ENCODE results near the gene SUGCT. TPM values are rescaled to one million over a fixed set of nuclear protein-coding genes. Genes with fewer than 3 reads are reported as not detected.

Gene SUGCT
- total and polyA plus RNA-seq, 2 of the 13 experiments (the other 11 are each of a cell fraction or from before 2014, with no cell fraction given) = 10.1 to 22.2 TPM

- TF ChIP-seq MEIS1 (CRISPR knock-in tag; IDR thresholded peaks at IDR 0.05; ENCODE audit: borderline replicate concordance) = no peak
Observed at GRCh38 chr7:40595832-40596231, 461.0 kb downstream of the SUGCT start (continued).

GRCh38 chr7:40597517-40597916, 462.7 kb downstream of the SUGCT start:
- peak; percentile 61 for FAIRE-seq
- no peaks in the 10 kb centered on the region for H4K20me1 ChIP-seq (ENCODE audit: insufficient read depth, low read length)
- in situ Hi-C loops (cut with HindIII; ENCODE audit: extremely low pct_ligation_motif_present, low pct_unique_long_range_greater_than_20kb) (no loop called here), intact Hi-C loops (cut with micrococcal nuclease; ENCODE audit: unreplicated experiment) (no loop called here)
- H2AFZ ChIP-seq (ENCODE audit: low read length) = no peak overlapping the region
- H3K4me3 ChIP-seq (replicated peaks in 1 of 3; ENCODE audit: insufficient read depth in 1 of 3, low read depth in 2 of 3, low read length in 3 of 3) = no peak overlapping the region
- no peak overlapping the region for H3K9ac ChIP-seq (ENCODE audit: insufficient read depth, low read depth, low read length)
- DNase-seq (ENCODE audit: low spot score) = peak; percentile 81
- H3K9me3 ChIP-seq (ENCODE audit: low read length) = no peaks in the 10 kb centered on the region
- H3K27me3 ChIP-seq (ENCODE audit: control insufficient read depth in 1 of 2, insufficient read depth in 2 of 2, low read length in 2 of 2) = no peaks in the 10 kb centered on the region
- 0 out of 2 replicates have a peak overlapping the region, but pooled peaks have one; percentile 18 for H3K4me2 ChIP-seq (ENCODE audit: low read depth, low read length)
- peak overlapping the region; percentile 72 for H3K27ac ChIP-seq (ENCODE audit: extremely low read length, insufficient read depth, low read length)
- no TSS peak for BruUV-seq (replicated peaks)
- ChIA-PET CTCF (ENCODE audit: low intra/inter-chr PET ratio, low total read pairs) (no interaction called here), POLR2A (interaction anchor here (0.6 to 1.2 kb wide), 4 partner anchors 13 to 463 kb away, joined by 3 to 4 read pairs (median 3); partner anchors contain the start of genes MPLKIP and SUGCT)
- H3K79me2 ChIP-seq (ENCODE audit: insufficient read depth, low read length) = no peaks in the 10 kb centered on the region
- H3K4me1 ChIP-seq (ENCODE audit: insufficient read depth, low read length) = peaks cover 23% of the 10 kb centered on the region
- no peaks in the 10 kb centered on the region for H3K36me3 ChIP-seq (replicated peaks in 1 of 2; ENCODE audit: control insufficient read depth in 1 of 2, insufficient read depth in 2 of 2, low read length in 2 of 2)
- peak; percentile 99 for ATAC-seq
- peak; percentile 39; the same call in 1 of the 2 replicates for TF ChIP-seq ETV5 (CRISPR knock-in tag; IDR thresholded peaks at IDR 0.05; ENCODE audit: borderline replicate concordance)
- TF ChIP-seq SIX1 (CRISPR knock-in tag; IDR thresholded peaks at IDR 0.05; ENCODE audit: borderline replicate concordance) = peak; percentile 37; the same call in 1 of the 2 replicates
- TF ChIP-seq TARDBP (CRISPR knock-in tag; IDR thresholded peaks at IDR 0.05) = peak; percentile 61; the same call in 1 of the 2 replicates
- peak; percentile 32; the same call in 1 of the 2 replicates for TF ChIP-seq TGIF2 (CRISPR knock-in tag; IDR thresholded peaks at IDR 0.05)
- TF ChIP-seq PPARG (CRISPR knock-in tag; conservative IDR thresholded peaks at IDR 0.05) = 0 out of 2 replicates have a peak, but pooled peaks have one; percentile 37
- TF ChIP-seq, protein P1, sequence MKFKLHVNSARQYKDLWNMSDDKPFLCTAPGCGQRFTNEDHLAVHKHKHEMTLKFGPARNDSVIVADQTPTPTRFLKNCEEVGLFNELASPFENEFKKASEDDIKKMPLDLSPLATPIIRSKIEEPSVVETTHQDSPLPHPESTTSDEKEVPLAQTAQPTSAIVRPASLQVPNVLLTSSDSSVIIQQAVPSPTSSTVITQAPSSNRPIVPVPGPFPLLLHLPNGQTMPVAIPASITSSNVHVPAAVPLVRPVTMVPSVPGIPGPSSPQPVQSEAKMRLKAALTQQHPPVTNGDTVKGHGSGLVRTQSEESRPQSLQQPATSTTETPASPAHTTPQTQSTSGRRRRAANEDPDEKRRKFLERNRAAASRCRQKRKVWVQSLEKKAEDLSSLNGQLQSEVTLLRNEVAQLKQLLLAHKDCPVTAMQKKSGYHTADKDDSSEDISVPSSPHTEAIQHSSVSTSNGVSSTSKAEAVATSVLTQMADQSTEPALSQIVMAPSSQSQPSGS (CRISPR knock-in tag; IDR thresholded peaks at IDR 0.05) = no peak; the same call in 1 of the 2 replicates
- peak; percentile 55; the same call in 1 of the 2 replicates for TF ChIP-seq ZNF292 (CRISPR knock-in tag; IDR thresholded peaks at IDR 0.05; ENCODE audit: borderline replicate concordance, low read depth)
- TF ChIP-seq ZFP90 (CRISPR knock-in tag; IDR thresholded peaks at IDR 0.05; ENCODE audit: borderline replicate concordance) = no peak
- TF ChIP-seq, protein P2, sequence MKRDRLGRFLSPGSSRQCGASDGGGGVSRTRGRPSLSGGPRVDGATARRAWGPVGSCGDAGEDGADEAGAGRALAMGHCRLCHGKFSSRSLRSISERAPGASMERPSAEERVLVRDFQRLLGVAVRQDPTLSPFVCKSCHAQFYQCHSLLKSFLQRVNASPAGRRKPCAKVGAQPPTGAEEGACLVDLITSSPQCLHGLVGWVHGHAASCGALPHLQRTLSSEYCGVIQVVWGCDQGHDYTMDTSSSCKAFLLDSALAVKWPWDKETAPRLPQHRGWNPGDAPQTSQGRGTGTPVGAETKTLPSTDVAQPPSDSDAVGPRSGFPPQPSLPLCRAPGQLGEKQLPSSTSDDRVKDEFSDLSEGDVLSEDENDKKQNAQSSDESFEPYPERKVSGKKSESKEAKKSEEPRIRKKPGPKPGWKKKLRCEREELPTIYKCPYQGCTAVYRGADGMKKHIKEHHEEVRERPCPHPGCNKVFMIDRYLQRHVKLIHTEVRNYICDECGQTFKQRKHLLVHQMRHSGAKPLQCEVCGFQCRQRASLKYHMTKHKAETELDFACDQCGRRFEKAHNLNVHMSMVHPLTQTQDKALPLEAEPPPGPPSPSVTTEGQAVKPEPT (CRISPR knock-in tag; IDR thresholded peaks at IDR 0.05; ENCODE audit: low read depth) = no peak
- 0 out of 2 replicates have a peak, but pooled peaks have one; percentile 12 for TF ChIP-seq RXRB (CRISPR knock-in tag; IDR thresholded peaks at IDR 0.05; ENCODE audit: borderline replicate concordance)
- TF ChIP-seq NRL (CRISPR knock-in tag; IDR thresholded peaks at IDR 0.05; ENCODE audit: borderline replicate concordance) = no peak
- TF ChIP-seq DNMT1 (CRISPR knock-in tag; IDR thresholded peaks at IDR 0.05) = no peak
- no peak for TF ChIP-seq ZNF253 (CRISPR knock-in tag; IDR thresholded peaks at IDR 0.05; ENCODE audit: borderline replicate concordance)
- TF ChIP-seq, protein P3, sequence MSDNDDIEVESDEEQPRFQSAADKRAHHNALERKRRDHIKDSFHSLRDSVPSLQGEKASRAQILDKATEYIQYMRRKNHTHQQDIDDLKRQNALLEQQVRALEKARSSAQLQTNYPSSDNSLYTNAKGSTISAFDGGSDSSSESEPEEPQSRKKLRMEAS (IDR thresholded peaks at IDR 0.05) = 0 out of 2 replicates have a peak, but pooled peaks have one; percentile 17
- TF ChIP-seq MIXL1 (CRISPR knock-in tag; IDR thresholded peaks at IDR 0.05) = peak; percentile 24; the same call in 1 of the 2 replicates
- peak; percentile 47; the same call in 1 of the 2 replicates for TF ChIP-seq EHMT2 (IDR thresholded peaks at IDR 0.05; ENCODE audit: borderline replicate concordance, low read depth, low read length)
- no peak for TF ChIP-seq SRF (IDR thresholded peaks at IDR 0.05; ENCODE audit: low read depth, low read length)
